Measurements from ENCODE around the gene CRHBP.

GRCh38 chr5:76944638-76945037, 8.2 kb upstream of the CRHBP start:
- TF ChIP-seq PPARA (CRISPR knock-in tag; IDR thresholded peaks at IDR 0.05; ENCODE audit: borderline replicate concordance) (no peak), ESRRG (CRISPR knock-in tag; IDR thresholded peaks at IDR 0.05) (no peak)

Data from SK-N-SH treated with all-trans-retinoic acid at 6 μM for 48 hours (cell line).